HL-60 (cell line): ENCODE measurements around the gene TMEM123.

Experiments
- CTCF ChIP-seq: IDR thresholded peaks from one replicate; pipeline ENCODE4 v1.5.1; 2011; ENCODE audit warnings: low read length, control low read depth, inconsistent platforms; ENCODE audit not compliant: insufficient read depth
- POLR2AphosphoS5 ChIP-seq: IDR thresholded peaks from 2 replicates; pipeline ENCODE4 v1.6.1; 2012; ENCODE audit warnings: low read depth

DNA sequence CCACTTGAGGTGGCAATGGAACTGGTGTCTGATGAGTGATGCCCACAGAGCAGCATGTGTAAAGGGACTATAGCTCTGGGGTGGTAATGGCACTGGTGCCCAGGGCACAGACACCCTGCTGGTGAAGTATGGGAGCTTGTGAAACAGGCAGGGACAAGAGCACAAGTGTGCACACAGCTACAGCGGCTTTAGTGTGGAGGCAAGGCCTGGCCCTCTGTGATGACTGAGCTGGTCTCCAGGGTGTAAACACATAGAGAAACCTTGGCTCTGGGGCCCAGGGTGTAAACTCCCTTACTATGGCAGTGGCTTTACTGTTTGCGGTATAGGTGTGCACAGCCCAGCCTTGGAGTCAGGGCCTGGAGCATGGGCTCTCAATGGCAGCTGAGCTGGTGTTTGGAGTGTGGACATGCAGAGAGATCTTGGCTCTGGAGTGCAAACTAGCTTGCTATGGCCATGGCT lies 59.3 kb downstream of the TMEM123 start:
- TF ChIP-seq CTCF (no peak), POLR2AphosphoS5 (peak; percentile 68)
